ENCODE data around the gene SHC3.

GRCh38 chr9:88996921-88997235, 181.7 kb downstream of the SHC3 start:
- TF ChIP-seq CTCF (conservative IDR thresholded peaks at IDR 0.05; ENCODE audit: low read depth, low read length) = no peak
- TF ChIP-seq EZH2 (IDR thresholded peaks at IDR 0.05; ENCODE audit: low read length, unreplicated experiment) = no peak
- TF ChIP-seq EZH2phosphoT487 (IDR thresholded peaks at IDR 0.05; ENCODE audit: borderline replicate concordance, low read length) = no peak
